Karpas-422 (cell line): ENCODE measurements around the gene MAGEE2. TPM values are rescaled to one million over a fixed set of nuclear protein-coding genes. Genes with fewer than 3 reads are reported as not detected.
"Not testable (repeated sequence)": the region's sequence is repeated elsewhere in the genome, so short reads cannot be mapped to it uniquely, and the experiment has no call there.

Source experiments
- DNase-seq: peaks from one replicate; pipeline ENCODE4 v3.0.0-alpha.2; 2015
- H2AFZ ChIP-seq: fragments of 200-600 bp; sonication (generic); 2 replicates; pipeline ENCODE4 v1.6.1; 2014; ENCODE audit warnings: antibody characterized with exemption, low read length, mixed read lengths
- H3K27ac ChIP-seq: fragments of 200-600 bp; sonication (generic); 2 replicates; pipeline ENCODE4 v1.5.1; 2014; ENCODE audit warnings: mild to moderate bottlenecking, low read length, moderate library complexity
- H3K27me3 ChIP-seq: fragments of 200-600 bp; sonication (generic); 2 replicates; pipeline ENCODE4 v1.6.1; 2014; ENCODE audit warnings: low read length, mixed read lengths
- H3K36me3 ChIP-seq: fragments of 200-600 bp; sonication (generic); 2 replicates; pipeline ENCODE4 v1.6.1; 2014; ENCODE audit warnings: low read length, mixed read lengths; ENCODE audit not compliant: insufficient read depth
- H3K4me1 ChIP-seq: fragments of 200-600 bp; sonication (generic); 2 replicates; pipeline ENCODE4 v1.6.1; 2014; ENCODE audit warnings: mild to moderate bottlenecking, low read length, mixed read lengths
- H3K4me2 ChIP-seq: fragments of 200-600 bp; sonication (generic); 2 replicates; pipeline ENCODE4 v1.6.1; 2014; ENCODE audit warnings: low read length, low read depth, mild to moderate bottlenecking; ENCODE audit not compliant: poor library complexity, severe bottlenecking
- H3K4me3 ChIP-seq: fragments of 200-600 bp; sonication (generic); 2 replicates; pipeline ENCODE4 v1.5.1; 2014; ENCODE audit warnings: mild to moderate bottlenecking, antibody characterized with exemption, low read length, mixed read lengths
- H3K79me2 ChIP-seq: fragments of 200-600 bp; sonication (generic); 2 replicates; pipeline ENCODE4 v1.6.1; 2014; ENCODE audit warnings: mild to moderate bottlenecking, low read length, mixed read lengths
- H3K9ac ChIP-seq: fragments of 200-600 bp; sonication (generic); 2 replicates; pipeline ENCODE4 v1.6.0; 2014; ENCODE audit warnings: low read length
- H3K9me2 ChIP-seq: fragments of 200-600 bp; sonication (generic), shearing (Covaris generic); replicated peaks from 2 replicates; pipeline ENCODE4 v1.6.0; 2014; ENCODE audit warnings: mild to moderate bottlenecking, low read length, moderate library complexity; ENCODE audit not compliant: insufficient read depth
- H3K9me3 ChIP-seq: fragments of 300-700, 200-600 bp; sonication (generic); 2 replicates; pipeline ENCODE4 v1.6.1; 2014; ENCODE audit warnings: low read length, mixed read lengths
- H4K20me1 ChIP-seq: fragments of 200-600 bp; sonication (generic); 2 replicates; pipeline ENCODE4 v1.6.1; 2014; ENCODE audit warnings: mild to moderate bottlenecking, antibody characterized with exemption, low read length, low read depth; ENCODE audit not compliant: insufficient read depth
- total RNA-seq: library from RNA; depleted of rRNA; stranded (reverse); fragments of >200 nt; shearing (Covaris generic); gene quantifications from 2 replicates; pipeline ENCODE4 v1.2.3, GENCODE V29; 2014; ENCODE audit warnings: low replicate concordance; rRNA removed

MAGEE2 gene, protein sequence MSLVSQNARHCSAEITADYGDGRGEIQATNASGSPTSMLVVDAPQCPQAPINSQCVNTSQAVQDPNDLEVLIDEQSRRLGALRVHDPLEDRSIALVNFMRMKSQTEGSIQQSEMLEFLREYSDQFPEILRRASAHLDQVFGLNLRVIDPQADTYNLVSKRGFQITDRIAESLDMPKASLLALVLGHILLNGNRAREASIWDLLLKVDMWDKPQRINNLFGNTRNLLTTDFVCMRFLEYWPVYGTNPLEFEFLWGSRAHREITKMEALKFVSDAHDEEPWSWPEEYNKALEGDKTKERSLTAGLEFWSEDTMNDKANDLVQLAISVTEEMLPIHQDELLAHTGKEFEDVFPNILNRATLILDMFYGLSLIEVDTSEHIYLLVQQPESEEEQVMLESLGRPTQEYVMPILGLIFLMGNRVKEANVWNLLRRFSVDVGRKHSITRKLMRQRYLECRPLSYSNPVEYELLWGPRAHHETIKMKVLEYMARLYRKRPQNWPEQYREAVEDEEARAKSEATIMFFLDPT
- not detected in 2 replicates for total RNA-seq

DNA sequence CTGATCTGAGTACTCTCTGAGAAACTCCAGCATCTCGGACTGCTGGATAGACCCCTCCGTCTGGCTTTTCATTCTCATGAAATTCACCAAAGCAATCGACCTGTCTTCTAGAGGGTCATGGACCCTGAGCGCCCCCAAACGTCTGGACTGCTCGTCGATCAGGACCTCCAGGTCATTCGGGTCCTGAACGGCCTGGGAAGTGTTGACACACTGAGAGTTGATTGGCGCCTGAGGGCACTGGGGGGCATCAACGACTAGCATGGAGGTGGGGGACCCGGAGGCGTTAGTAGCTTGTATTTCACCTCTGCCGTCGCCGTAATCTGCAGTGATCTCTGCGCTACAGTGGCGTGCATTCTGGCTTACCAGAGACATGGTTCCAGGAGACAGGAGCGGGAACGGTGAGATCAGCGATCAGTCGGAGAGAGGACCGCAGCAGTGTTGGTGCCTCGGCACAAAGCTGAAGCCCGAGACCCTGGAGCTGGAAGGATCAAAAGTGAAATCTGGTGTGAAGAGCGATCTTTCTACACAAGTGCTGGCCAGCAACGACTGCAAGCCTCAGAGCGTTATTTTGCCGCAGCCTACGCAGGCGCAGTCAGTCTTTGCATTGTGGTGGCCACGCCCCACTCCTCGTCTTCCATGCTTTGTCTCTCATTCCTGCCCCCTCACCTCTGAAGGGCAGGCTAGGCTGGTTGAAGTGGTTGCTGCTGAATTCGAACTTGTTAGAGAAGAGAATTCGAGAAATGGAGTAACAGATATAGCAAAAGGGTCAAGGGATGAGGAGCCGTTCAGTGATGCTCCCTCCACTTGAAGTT, at the start of gene MAGEE2:
MAGEE2 (minus strand) TSS at position 575 of the 812 bp plus-strand sequence; CDS start at position 372, 203 bp downstream.
- no peak within 1 kb of the TSS for H3K27ac ChIP-seq
- H3K9me3 ChIP-seq: peaks cover 3% of the 10 kb centered on the region; the same call in 1 of the 2 replicates
- no peaks in the 10 kb centered on the region for H3K27me3 ChIP-seq
- no peak within 1 kb of the TSS for H3K4me2 ChIP-seq
- H3K36me3 ChIP-seq: no peaks in the 10 kb centered on the region
- H3K4me1 ChIP-seq: no peaks in the 10 kb centered on the region
- no peaks in the 10 kb centered on the region for H3K79me2 ChIP-seq
- H3K9me2 ChIP-seq: no peaks in the 10 kb centered on the region
- no peak within 1 kb of the TSS for H3K4me3 ChIP-seq
- no peak within 1 kb of the TSS for H3K9ac ChIP-seq
- H4K20me1 ChIP-seq: no peaks in the 10 kb centered on the region
- no peak within 1 kb of the TSS for H2AFZ ChIP-seq
- no peak for DNase-seq

DNA sequence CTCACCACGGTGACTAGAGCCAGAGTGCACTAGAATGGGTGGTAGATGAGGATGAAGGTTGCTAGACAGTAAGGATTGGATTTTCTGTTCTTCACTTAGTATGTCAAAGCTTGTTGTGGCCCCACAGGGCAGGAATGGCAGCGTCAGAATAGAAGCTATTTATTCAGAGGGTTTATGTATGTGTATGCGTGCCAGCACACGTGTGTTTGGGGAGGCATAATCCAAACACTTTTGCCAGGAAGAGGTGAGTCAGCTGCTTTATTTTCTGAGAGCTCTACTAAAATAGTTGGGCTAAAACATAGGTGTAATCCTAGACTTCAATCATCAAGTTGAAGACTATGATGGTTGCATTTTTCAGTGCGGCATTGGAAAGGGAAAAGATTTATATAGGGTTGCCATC, 1.2 kb upstream of the MAGEE2 start:
- Histone ChIP-seq H3K79me2 (no peaks in the 10 kb centered on the region), H3K9me3 (peaks cover 3% of the 10 kb centered on the region; the same call in 1 of the 2 replicates), H3K4me2 (no peak overlapping the region), H2AFZ (no peak overlapping the region), H3K9me2 (no peaks in the 10 kb centered on the region), H3K9ac (no peak overlapping the region), H3K36me3 (no peaks in the 10 kb centered on the region), H4K20me1 (no peaks in the 10 kb centered on the region), H3K4me1 (no peaks in the 10 kb centered on the region), H3K27me3 (no peaks in the 10 kb centered on the region), H3K4me3 (no peak overlapping the region), H3K27ac (no peak overlapping the region)
- no peak for DNase-seq

DNA sequence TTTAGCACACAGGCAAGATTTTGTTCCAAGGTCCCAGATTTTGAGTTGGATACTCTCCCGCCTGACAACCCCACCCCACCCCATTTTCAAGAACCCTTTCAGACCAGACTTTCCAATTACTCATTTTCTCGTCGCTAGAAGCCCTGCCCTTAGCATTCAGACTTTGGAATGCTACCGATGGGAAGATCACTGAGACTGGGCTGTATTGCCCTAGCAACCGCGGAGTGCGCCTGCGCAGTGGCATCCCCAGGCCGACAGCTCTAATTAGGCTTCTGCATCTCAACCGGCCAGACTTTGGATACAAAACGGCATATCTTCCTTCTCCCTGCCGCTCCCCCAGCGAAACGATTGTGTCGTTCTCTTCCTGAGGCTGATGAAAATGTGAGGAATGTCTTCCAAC, 3.4 kb downstream of the MAGEE2 start:
- Histone ChIP-seq H3K9me3 (no peaks in the 10 kb centered on the region), H3K36me3 (no peaks in the 10 kb centered on the region), H3K27me3 (no peaks in the 10 kb centered on the region), H3K4me3 (no peak overlapping the region), H3K9ac (no peak overlapping the region), H3K9me2 (no peaks in the 10 kb centered on the region), H3K4me2 (no peak overlapping the region), H3K79me2 (no peaks in the 10 kb centered on the region), H4K20me1 (no peaks in the 10 kb centered on the region), H2AFZ (no peak overlapping the region), H3K27ac (no peak overlapping the region), H3K4me1 (no peaks in the 10 kb centered on the region)
- no peak for DNase-seq

DNA sequence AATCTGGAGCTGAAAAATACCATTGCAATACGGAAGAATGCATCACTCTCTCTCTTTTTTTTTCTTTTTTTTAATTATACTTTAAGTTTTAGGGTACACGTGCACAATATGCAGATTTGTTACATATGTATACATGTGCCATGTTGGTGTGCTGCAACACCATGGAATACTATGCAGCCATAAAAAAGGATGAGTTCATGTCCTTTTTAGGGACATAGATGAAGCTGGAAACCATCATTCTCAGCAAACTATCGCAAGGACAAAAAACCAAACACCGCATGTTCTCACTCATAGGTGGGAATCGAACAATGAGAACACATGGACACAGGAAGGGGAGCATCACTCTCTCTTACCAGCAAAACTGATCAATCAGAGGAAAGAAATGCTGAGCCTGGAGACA, 17.0 kb downstream of the MAGEE2 start:
- H3K9ac ChIP-seq, H3K79me2 ChIP-seq, H3K4me2 ChIP-seq, H3K27ac ChIP-seq, H3K9me3 ChIP-seq, DNase-seq, H3K4me3 ChIP-seq, H3K9me2 ChIP-seq, H3K36me3 ChIP-seq, H3K4me1 ChIP-seq, H4K20me1 ChIP-seq, H2AFZ ChIP-seq, H3K27me3 ChIP-seq: not testable (repeated sequence)

DNA sequence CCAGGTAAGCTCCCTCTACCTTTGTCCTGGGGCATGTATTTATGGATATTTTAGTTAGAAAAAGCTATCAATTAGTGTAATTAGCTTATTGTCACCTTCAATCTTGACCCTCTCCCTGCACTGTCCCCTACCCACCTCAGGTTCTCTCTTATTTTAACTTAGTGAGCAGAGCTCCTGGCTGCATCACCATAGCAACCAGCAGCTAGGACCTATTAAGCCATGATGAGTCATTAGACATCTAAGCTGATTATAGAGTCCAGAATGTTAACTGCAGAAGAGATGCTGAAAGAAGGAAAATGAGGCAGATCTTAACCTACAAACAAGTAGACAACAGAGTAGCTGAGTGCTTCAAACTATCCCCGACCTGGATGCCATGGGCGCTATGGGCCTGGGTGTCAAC, 36.6 kb downstream of the MAGEE2 start:
- H3K27ac ChIP-seq: no peak overlapping the region
- no peak overlapping the region for H3K9ac ChIP-seq
- H3K9me2 ChIP-seq: no peaks in the 10 kb centered on the region
- peaks cover 4% of the 10 kb centered on the region for H3K4me1 ChIP-seq
- H2AFZ ChIP-seq: no peak overlapping the region
- no peak for DNase-seq
- no peaks in the 10 kb centered on the region for H3K27me3 ChIP-seq
- H3K4me2 ChIP-seq: no peak overlapping the region
- H4K20me1 ChIP-seq: no peaks in the 10 kb centered on the region
- H3K9me3 ChIP-seq: peaks cover 9% of the 10 kb centered on the region; the same call in 1 of the 2 replicates
- H3K36me3 ChIP-seq: no peaks in the 10 kb centered on the region
- H3K4me3 ChIP-seq: no peak overlapping the region
- H3K79me2 ChIP-seq: no peaks in the 10 kb centered on the region

DNA sequence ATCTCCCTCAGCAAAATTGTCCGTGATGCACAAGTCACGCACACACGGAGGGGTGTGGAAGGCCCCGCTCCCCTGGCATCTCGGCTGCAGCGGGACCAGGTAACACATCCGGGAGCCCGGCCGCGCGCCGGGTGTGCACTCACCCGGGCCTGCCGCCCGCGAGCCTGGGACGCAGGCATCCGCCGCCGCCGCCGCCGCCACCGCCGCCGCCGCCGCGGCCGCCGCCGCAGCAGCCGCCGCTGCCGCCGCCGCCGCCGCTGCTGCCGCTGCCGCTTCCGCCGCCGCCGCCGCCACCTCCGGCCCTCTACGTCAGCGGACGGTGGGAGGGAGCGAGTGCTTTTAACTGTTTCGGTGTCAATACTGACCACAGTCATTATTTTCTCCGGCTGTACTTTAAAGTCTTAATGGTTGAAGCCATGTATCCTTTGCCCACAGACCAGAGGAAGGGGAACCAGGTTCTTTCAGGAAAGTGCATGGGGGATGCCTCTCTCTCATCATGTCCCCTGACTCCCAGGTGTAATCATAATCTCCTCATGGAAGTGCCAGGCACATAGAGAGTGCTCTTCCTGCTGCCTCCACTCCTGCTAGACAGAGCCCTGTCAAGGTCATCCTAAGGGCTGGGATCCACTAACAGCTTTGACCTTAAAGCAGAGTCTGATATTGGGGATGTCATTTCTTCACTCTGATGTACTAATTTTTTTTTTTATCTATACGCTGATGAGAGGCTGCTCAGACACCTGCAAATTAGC, 38.0 kb downstream of the MAGEE2 start:
- Histone ChIP-seq H3K36me3 (no peaks in the 10 kb centered on the region), H3K4me1 (peaks cover 4% of the 10 kb centered on the region), H3K9me2 (no peaks in the 10 kb centered on the region), H3K4me3 (peak overlapping the region; percentile 69), H3K9me3 (peaks cover 9% of the 10 kb centered on the region; the same call in 1 of the 2 replicates), H3K9ac (peak overlapping the region; percentile 66), H3K27ac (no peak overlapping the region), H2AFZ (peak overlapping the region; percentile 94), H3K79me2 (no peaks in the 10 kb centered on the region), H3K4me2 (peak overlapping the region; percentile 66), H3K27me3 (no peaks in the 10 kb centered on the region), H4K20me1 (no peaks in the 10 kb centered on the region)
- DNase-seq: peak; percentile 75
